ENCODE data around the gene FFAR3. TPM values are rescaled to one million over a fixed set of nuclear protein-coding genes. Genes with fewer than 3 reads are reported as not detected.
"Not testable (repeated sequence)": the region's sequence is repeated elsewhere in the genome, so short reads cannot be mapped to it uniquely, and the experiment has no call there.

FFAR3 gene
- total and polyA plus RNA-seq, 4 experiments from 2014 or later = not detected

DNA sequence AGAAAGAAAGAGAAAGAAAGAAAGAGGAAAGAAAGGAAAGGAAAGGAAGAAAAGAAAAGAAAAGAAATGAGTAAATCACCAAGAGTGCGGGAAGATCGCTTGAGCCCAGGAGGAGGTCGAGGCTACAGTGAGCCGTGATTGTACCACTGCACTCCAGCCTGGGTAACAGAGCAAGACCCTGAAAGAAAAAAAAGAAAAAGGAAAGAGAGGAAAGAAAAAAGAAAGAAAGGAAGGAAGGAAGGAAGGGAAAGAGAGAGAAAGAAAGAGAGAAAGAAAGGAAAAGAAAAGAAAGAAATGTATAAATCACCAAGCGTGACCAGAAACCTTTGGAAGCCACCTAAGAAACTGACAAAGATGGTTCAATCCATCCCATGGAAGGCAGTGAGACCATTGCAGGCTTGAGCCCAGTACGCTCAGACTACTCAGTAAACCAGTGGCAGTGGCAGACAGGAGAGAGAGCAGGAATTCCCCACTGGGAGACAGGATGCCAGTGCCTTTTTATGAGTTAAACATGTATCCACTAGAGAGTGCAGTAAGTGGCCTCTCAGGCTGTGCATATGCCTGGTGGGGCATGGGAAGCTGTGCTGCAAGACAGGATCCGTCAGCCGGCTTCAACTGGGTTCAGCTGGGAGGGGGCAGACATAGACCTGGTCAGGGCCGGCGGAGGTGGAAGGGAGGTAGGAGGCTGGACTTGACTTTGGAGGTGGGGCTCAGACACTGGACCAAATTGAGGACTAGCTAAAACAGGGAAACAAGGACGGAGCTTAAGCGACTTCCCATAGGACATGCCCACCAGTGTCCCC, 17.4 kb downstream of the FFAR3 start:
- ChIA-PET POLR2A (ENCODE audit: partially characterized antibody) (no interaction called here), CTCF (ENCODE audit: partially characterized antibody) (no interaction called here)
- H3K27me3 Mint-ChIP-seq = peaks cover 3 to 8% of the 10 kb centered on the region in 2 donors
- intact Hi-C loops (cut with micrococcal nuclease) = no loop called here
- H3K9me3 Mint-ChIP-seq = peaks cover 0 to 6% (median 0%) of the 10 kb centered on the region in 8 donors
- no peak for DNase-seq
- Histone ChIP-seq H3K4me1 (ENCODE audit: insufficient read depth, low read length) (no peaks in the 10 kb centered on the region), H3K27me3 (ENCODE audit: insufficient read depth, low read length) (no peaks in the 10 kb centered on the region), H3K36me3 (ENCODE audit: insufficient read depth, low read length) (no peaks in the 10 kb centered on the region), H3K9me3 (ENCODE audit: control insufficient read depth in 1 of 2, low read length in 2 of 2) (no peaks in the 10 kb centered on the region), H3K4me3 (ENCODE audit: low read length in 2 of 2) (no peak overlapping the region), H3K27ac (ENCODE audit: low read depth, low read length) (no peak overlapping the region)
- no peaks in the 10 kb centered on the region for H3K36me3 Mint-ChIP-seq
- H3K4me1 Mint-ChIP-seq = peaks cover 1 to 11% (median 3%) of the 10 kb centered on the region in 4 donors
- peak overlapping the region in 1 of 7 donors; percentile 68 for H3K27ac Mint-ChIP-seq
- H3K4me3 Mint-ChIP-seq = no peak overlapping the region

DNA sequence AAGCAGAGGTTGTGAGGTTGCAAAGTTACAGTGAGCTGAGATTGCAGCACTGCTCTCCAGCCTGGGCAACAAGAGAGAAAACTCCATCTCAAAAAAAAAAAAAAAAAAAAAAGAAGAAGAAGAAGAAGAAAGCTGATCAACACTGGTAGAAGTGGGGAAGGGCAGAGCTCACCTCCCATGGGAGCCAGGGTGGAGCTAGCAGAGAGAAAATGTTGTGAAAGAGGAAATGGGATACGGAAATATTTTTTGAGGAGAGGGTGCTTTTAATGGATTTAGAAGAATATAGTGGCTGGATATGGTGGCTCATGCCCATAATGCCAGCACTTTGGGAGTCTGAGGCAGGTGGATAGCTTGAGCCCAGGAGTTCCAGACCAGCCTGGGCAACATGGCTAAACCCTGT, 19.4 kb downstream of the FFAR3 start:
- intact Hi-C loops (cut with micrococcal nuclease) = no loop called here
- CTCF ChIA-PET (ENCODE audit: partially characterized antibody) = no interaction called here
- no peak overlapping the region for H3K4me3 ChIP-seq (ENCODE audit: low read length in 2 of 2)
- H3K36me3 Mint-ChIP-seq = no peaks in the 10 kb centered on the region
- no peak overlapping the region for H3K4me3 Mint-ChIP-seq
- H3K4me1 Mint-ChIP-seq = peaks cover 1 to 11% (median 3%) of the 10 kb centered on the region in 4 donors
- no peak overlapping the region for H3K27ac ChIP-seq (ENCODE audit: low read depth, low read length)
- POLR2A ChIA-PET (ENCODE audit: partially characterized antibody) = no interaction called here
- peaks cover 6 to 14% of the 10 kb centered on the region in 2 donors for H3K27me3 Mint-ChIP-seq
- no peak for DNase-seq
- H3K4me1 ChIP-seq (ENCODE audit: insufficient read depth, low read length) = no peaks in the 10 kb centered on the region
- peaks cover 0 to 6% (median 0%) of the 10 kb centered on the region in 8 donors for H3K9me3 Mint-ChIP-seq
- H3K27ac Mint-ChIP-seq = no peak overlapping the region
- H3K9me3 ChIP-seq (ENCODE audit: control insufficient read depth in 1 of 2, low read length in 2 of 2) = no peaks in the 10 kb centered on the region
- H3K36me3 ChIP-seq (ENCODE audit: insufficient read depth, low read length) = no peaks in the 10 kb centered on the region
- H3K27me3 ChIP-seq (ENCODE audit: insufficient read depth, low read length) = no peaks in the 10 kb centered on the region

- POLR2A ChIA-PET (ENCODE audit: partially characterized antibody) = no interaction called here
- H3K27ac Mint-ChIP-seq = no peak overlapping the region
Observed at GRCh38 chr19:35378356-35378755, 20.1 kb downstream of the FFAR3 start.

DNA sequence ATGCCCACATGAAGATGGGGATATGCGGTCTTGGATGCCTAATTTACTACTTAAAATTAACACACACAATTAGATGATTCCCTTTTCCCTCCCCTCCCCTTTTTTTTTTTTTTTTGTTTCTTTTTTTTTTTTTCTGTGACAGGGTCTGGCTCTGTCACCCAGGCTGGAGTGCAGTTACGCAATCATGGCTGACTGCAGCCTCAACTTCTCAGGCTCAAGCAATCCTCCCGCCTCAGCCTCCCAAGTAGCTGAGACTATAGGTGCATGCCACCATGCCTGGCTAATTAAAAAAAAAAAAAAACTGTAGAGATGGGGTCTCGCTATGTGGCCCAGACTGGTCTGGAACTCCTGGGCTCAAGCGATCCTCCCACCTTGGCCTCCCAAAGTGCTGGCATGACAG, 21.3 kb downstream of the FFAR3 start:
- H3K36me3 Mint-ChIP-seq; H3K4me1 ChIP-seq (ENCODE audit: insufficient read depth, low read length); H3K4me3 ChIP-seq (ENCODE audit: low read length in 2 of 2); H3K27me3 ChIP-seq (ENCODE audit: insufficient read depth, low read length); CTCF ChIA-PET (ENCODE audit: partially characterized antibody); H3K4me3 Mint-ChIP-seq; H3K27ac ChIP-seq (ENCODE audit: low read depth, low read length); intact Hi-C loops (cut with micrococcal nuclease); H3K36me3 ChIP-seq (ENCODE audit: insufficient read depth, low read length); H3K9me3 ChIP-seq (ENCODE audit: control insufficient read depth in 1 of 2, low read length in 2 of 2); POLR2A ChIA-PET (ENCODE audit: partially characterized antibody); H3K27ac Mint-ChIP-seq; H3K9me3 Mint-ChIP-seq; DNase-seq: not testable (repeated sequence)
- peaks cover 1 to 11% (median 3%) of the 10 kb centered on the region in 4 donors for H3K4me1 Mint-ChIP-seq
- peaks cover 6 to 18% of the 10 kb centered on the region in 2 donors for H3K27me3 Mint-ChIP-seq

More at GRCh38 chr19:35378356-35378755, 20.1 kb downstream of the FFAR3 start:
- Mint-ChIP-seq H3K27me3 (peaks cover 6 to 14% of the 10 kb centered on the region in 2 donors), H3K4me1 (peaks cover 1 to 11% (median 3%) of the 10 kb centered on the region in 4 donors), H3K36me3 (no peaks in the 10 kb centered on the region), H3K9me3 (peaks cover 0 to 6% (median 0%) of the 10 kb centered on the region in 8 donors), H3K4me3 (no peak overlapping the region)
- no peak for DNase-seq
- CTCF ChIA-PET (ENCODE audit: partially characterized antibody) = no interaction called here
- Histone ChIP-seq H3K36me3 (ENCODE audit: insufficient read depth, low read length) (no peaks in the 10 kb centered on the region), H3K4me1 (ENCODE audit: insufficient read depth, low read length) (no peaks in the 10 kb centered on the region), H3K4me3 (ENCODE audit: low read length in 2 of 2) (no peak overlapping the region), H3K9me3 (ENCODE audit: control insufficient read depth in 1 of 2, low read length in 2 of 2) (no peaks in the 10 kb centered on the region), H3K27me3 (ENCODE audit: insufficient read depth, low read length) (no peaks in the 10 kb centered on the region), H3K27ac (ENCODE audit: low read depth, low read length) (no peak overlapping the region)
- intact Hi-C loops (cut with micrococcal nuclease) = no loop called here

GRCh38 chr19:35379992-35380391, 21.7 kb downstream of the FFAR3 start:
- H3K27me3 Mint-ChIP-seq = peaks cover 8 to 18% of the 10 kb centered on the region in 2 donors
- H3K4me1 Mint-ChIP-seq = peaks cover 0 to 8% (median 3%) of the 10 kb centered on the region in 4 donors
- H3K27me3 ChIP-seq (ENCODE audit: insufficient read depth, low read length) = no peaks in the 10 kb centered on the region
- no peaks in the 10 kb centered on the region for H3K36me3 ChIP-seq (ENCODE audit: insufficient read depth, low read length)
- H3K4me3 ChIP-seq (ENCODE audit: low read length in 2 of 2) = no peak overlapping the region
- intact Hi-C loops (cut with micrococcal nuclease) = no loop called here
- ChIA-PET CTCF (ENCODE audit: partially characterized antibody) (no interaction called here), POLR2A (ENCODE audit: partially characterized antibody) (no interaction called here)
- H3K27ac ChIP-seq (ENCODE audit: low read depth, low read length) = no peak overlapping the region
- no peak overlapping the region for H3K4me3 Mint-ChIP-seq
- H3K9me3 Mint-ChIP-seq = peaks cover 0 to 7% (median 0%) of the 10 kb centered on the region in 8 donors
- H3K4me1 ChIP-seq (ENCODE audit: insufficient read depth, low read length) = no peaks in the 10 kb centered on the region
- no peak overlapping the region for H3K27ac Mint-ChIP-seq
- peaks cover 0 to 2% of the 10 kb centered on the region in 2 donors for H3K36me3 Mint-ChIP-seq
- DNase-seq = no peak
- no peaks in the 10 kb centered on the region for H3K9me3 ChIP-seq (ENCODE audit: control insufficient read depth in 1 of 2, low read length in 2 of 2)

GRCh38 chr19:35380450-35381124, 22.3 kb downstream of the FFAR3 start:
- H3K9me3 Mint-ChIP-seq = peaks cover 0 to 7% (median 0%) of the 10 kb centered on the region in 8 donors
- no peak for DNase-seq
- peaks cover 8 to 17% of the 10 kb centered on the region in 2 donors for H3K27me3 Mint-ChIP-seq
- H3K4me1 ChIP-seq (ENCODE audit: insufficient read depth, low read length) = no peaks in the 10 kb centered on the region
- ChIA-PET CTCF (ENCODE audit: partially characterized antibody) (no interaction called here), POLR2A (ENCODE audit: partially characterized antibody) (no interaction called here)
- intact Hi-C loops (cut with micrococcal nuclease) = no loop called here
- H3K36me3 Mint-ChIP-seq = peaks cover 0 to 2% of the 10 kb centered on the region in 2 donors
- no peak overlapping the region for H3K4me3 Mint-ChIP-seq
- H3K36me3 ChIP-seq (ENCODE audit: insufficient read depth, low read length) = no peaks in the 10 kb centered on the region
- H3K4me3 ChIP-seq (ENCODE audit: low read length in 2 of 2) = no peak overlapping the region
- H3K27me3 ChIP-seq (ENCODE audit: insufficient read depth, low read length) = no peaks in the 10 kb centered on the region
- peak overlapping the region in 1 of 7 donors; percentile 13 for H3K27ac Mint-ChIP-seq
- H3K9me3 ChIP-seq (ENCODE audit: control insufficient read depth in 1 of 2, low read length in 2 of 2) = no peaks in the 10 kb centered on the region
- peaks cover 0 to 4% (median 3%) of the 10 kb centered on the region in 4 donors for H3K4me1 Mint-ChIP-seq
- no peak overlapping the region for H3K27ac ChIP-seq (ENCODE audit: low read depth, low read length)

DNA sequence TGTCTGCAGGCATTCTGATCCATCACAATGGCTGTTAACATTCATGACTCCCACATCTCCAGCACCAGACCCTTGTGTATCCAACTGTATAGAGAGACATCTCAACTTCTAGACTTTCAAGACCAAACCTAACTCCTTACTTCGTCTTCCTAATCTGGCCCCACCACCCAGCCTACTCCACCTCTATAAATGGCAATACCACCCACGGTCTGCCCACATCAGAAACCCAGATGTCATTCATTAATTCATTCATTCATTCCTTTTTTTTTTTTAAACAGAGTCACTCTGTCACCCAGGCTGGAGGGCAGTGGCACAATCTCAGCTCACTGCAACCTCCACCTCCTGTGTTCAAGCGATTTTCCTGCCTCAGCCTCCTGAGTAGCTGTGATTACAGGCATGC, 23.1 kb downstream of the FFAR3 start:
- Mint-ChIP-seq H3K9me3 (peaks cover 0 to 11% (median 3%) of the 10 kb centered on the region in 8 donors), H3K4me1 (peaks cover 0 to 4% (median 0%) of the 10 kb centered on the region in 4 donors), H3K27me3 (peaks cover 8 to 14% of the 10 kb centered on the region in 2 donors), H3K4me3 (no peak overlapping the region), H3K36me3 (peaks cover under 1 to 2% of the 10 kb centered on the region in 2 donors), H3K27ac (peak overlapping the region in 1 of 7 donors; percentile 37)
- intact Hi-C loops (cut with micrococcal nuclease) = no loop called here
- no peak for DNase-seq
- no peaks in the 10 kb centered on the region for H3K4me1 ChIP-seq (ENCODE audit: insufficient read depth, low read length)
- no peaks in the 10 kb centered on the region for H3K9me3 ChIP-seq (ENCODE audit: control insufficient read depth in 1 of 2, low read length in 2 of 2)
- CTCF ChIA-PET (ENCODE audit: partially characterized antibody) = no interaction called here
- no peaks in the 10 kb centered on the region for H3K27me3 ChIP-seq (ENCODE audit: insufficient read depth, low read length)
- POLR2A ChIA-PET (ENCODE audit: partially characterized antibody) = no interaction called here
- H3K36me3 ChIP-seq (ENCODE audit: insufficient read depth, low read length) = no peaks in the 10 kb centered on the region
- no peak overlapping the region for H3K27ac ChIP-seq (ENCODE audit: low read depth, low read length)
- no peak overlapping the region for H3K4me3 ChIP-seq (ENCODE audit: low read length in 2 of 2)
